ENCODE measurements around the gene CAV1. TPM values are rescaled to one million over a fixed set of nuclear protein-coding genes. Genes with fewer than 3 reads are reported as not detected.
A peak's percentile ranks its signal among the peaks of the same experiment; 100 is the strongest.

CAV1 gene
- total and polyA plus RNA-seq, 2 of the 4 experiments (the other 2 are of a cell fraction), result 1,592 to 1,808 TPM

GRCh38 chr7:116575853-116576252 is 51.0 kb downstream of the CAV1 start:
- TF ChIP-seq CHD1 (IDR thresholded peaks at IDR 0.05; ENCODE audit: low read depth, low read length) (no peak), RCOR1 (IDR thresholded peaks at IDR 0.05; ENCODE audit: insufficient replicate concordance, low read length) (no peak), MAZ (IDR thresholded peaks at IDR 0.05; ENCODE audit: borderline replicate concordance, low read depth, low read length) (no peak), POLR2A (IDR thresholded peaks at IDR 0.05; ENCODE audit: low read depth, low read length) (no peak), SMC3 (IDR thresholded peaks at IDR 0.05; ENCODE audit: low read depth, low read length) (no peak), NFE2L2 (IDR thresholded peaks at IDR 0.05; ENCODE audit: low read depth, low read length) (no peak), FOS (IDR thresholded peaks at IDR 0.05; ENCODE audit: low read depth, low read length) (no peak), USF2 (IDR thresholded peaks at IDR 0.05; ENCODE audit: low read depth, low read length) (no peak), CTCF (conservative IDR thresholded peaks at IDR 0.05; ENCODE audit: low read depth, low read length) (no peak), CEBPB (IDR thresholded peaks at IDR 0.05; ENCODE audit: low read depth, low read length) (no peak), MAFK (IDR thresholded peaks at IDR 0.05; ENCODE audit: low read depth, low read length) (no peak), RAD21 (IDR thresholded peaks at IDR 0.05; ENCODE audit: low read length) (no peak), ELK1 (IDR thresholded peaks at IDR 0.05; ENCODE audit: borderline replicate concordance, low read depth, low read length) (no peak), MXI1 (IDR thresholded peaks at IDR 0.05; ENCODE audit: borderline replicate concordance, low read depth, low read length) (no peak), BHLHE40 (IDR thresholded peaks at IDR 0.05; ENCODE audit: low read depth, low read length) (no peak)
- H3K9me1 ChIP-seq (ENCODE audit: insufficient read depth, low read length), result peaks cover 8% of the 10 kb centered on the region

More at GRCh38 chr7:116575853-116576252, 51.0 kb downstream of the CAV1 start:
- Histone ChIP-seq H3K4ac (ENCODE audit: low read depth, low read length) (peak overlapping the region; percentile 69), H2BK20ac (ENCODE audit: low read depth, low read length) (peak overlapping the region; percentile 91), H4K20me1 (ENCODE audit: insufficient read depth, low read length) (no peaks in the 10 kb centered on the region), H3K4me2 (ENCODE audit: low read depth, low read length) (no peak overlapping the region), H3K23ac (ENCODE audit: low read depth, low read length) (peak overlapping the region; percentile 74; the same call in 1 of the 2 replicates), H2AK9ac (replicated peaks; ENCODE audit: low read depth, low read length, poor library complexity) (no peak overlapping the region), H3K27me3 (ENCODE audit: control insufficient read depth, insufficient read depth, low read length) (no peaks in the 10 kb centered on the region), H4K8ac (ENCODE audit: low read depth in 2 of 2, low read length in 2 of 2) (peak overlapping the region; percentile 73 to 87), H3K4me3 (ENCODE audit: insufficient read depth, low read depth, low read length) (no peak overlapping the region), H3K4me1 (ENCODE audit: control insufficient read depth, insufficient read depth, low read length) (peaks cover 15% of the 10 kb centered on the region), H3K36me3 (ENCODE audit: control insufficient read depth, insufficient read depth, low read length) (no peaks in the 10 kb centered on the region), H4K5ac (ENCODE audit: low read depth, low read length) (peak overlapping the region; percentile 49; the same call in 1 of the 2 replicates), H2AK5ac (ENCODE audit: low read depth, low read length) (peak overlapping the region; percentile 91), H2AFZ (replicated peaks; ENCODE audit: low read length, poor library complexity) (no peak overlapping the region), H3K27ac (ENCODE audit: insufficient read depth, low read length) (no peak overlapping the region), H3K79me1 (ENCODE audit: low read depth in 1 of 2, low read length in 2 of 2) (peaks cover 4 to 25% of the 10 kb centered on the region in 2 experiments; a peak in 2 of 4 replicates), H2BK120ac (ENCODE audit: low read depth, low read length) (peak overlapping the region; percentile 94), H3K9me3 (ENCODE audit: control insufficient read depth, insufficient read depth, low read length) (peaks cover 4% of the 10 kb centered on the region; the same call in 1 of the 2 replicates), H2BK15ac (ENCODE audit: low read depth, low read length) (peak overlapping the region; percentile 97), H3K14ac (replicated peaks; ENCODE audit: low read depth, low read length) (peak overlapping the region; percentile 69), H2BK5ac (ENCODE audit: low read depth, low read length, poor library complexity, severe bottlenecking) (peak overlapping the region; percentile 97), H3K18ac (ENCODE audit: low read depth, low read length) (peak overlapping the region; percentile 75; the same call in 1 of the 2 replicates), H3K9ac (ENCODE audit: low read depth, low read length) (no peak overlapping the region), H4K91ac (ENCODE audit: insufficient read depth, low read depth, low read length) (peak overlapping the region; percentile 90), H3K56ac (ENCODE audit: extremely low read depth, insufficient read depth, low read length) (peak overlapping the region; percentile 13; the same call in 1 of the 2 replicates)
- no TSS peak for BruUV-seq (replicated peaks)
- dilution Hi-C loops (cut with HindIII; ENCODE audit: low sequenced_read_pairs, unreplicated experiment), result no loop called here
- in situ Hi-C loops (cut with MboI; ENCODE audit: low sequenced_read_pairs), result loop anchor here (5.0 kb wide), 1 partner anchor 309 kb away; no protein-coding TSS in a partner anchor
- POLR2A ChIA-PET (ENCODE audit: unreplicated experiment), result no interaction called here
- WGBS, 2 experiments (ENCODE audit: extremely low coverage in 2 of 2, insufficient read length in 1 of 2), result no CpG with 5 or more reads among the region's 1 CpG
- CTCF ChIA-PET, result interaction anchor here (1.4 kb wide), 1 partner anchor 13 kb away, joined by 5 read pairs; no protein-coding TSS in a partner anchor
- intact Hi-C loops (cut with micrococcal nuclease), result loop anchor here (2.0 kb wide), 1 partner anchor 51 kb away; the partner anchor contains the start of gene CAV1
- DNase-seq (no peak), ATAC-seq (ENCODE audit: low read depth) (no peak)
